Right cardiac atrium (tissue), 5 donors: ENCODE results near the gene ZNF319. TPM values are rescaled to one million over a fixed set of nuclear protein-coding genes. Genes with fewer than 3 reads are reported as not detected.

ENCODE experiments used
- ATAC-seq, 2 donors: fragments of 200-7000 bp; cut with Tn5 transposase; one replicate each; pipeline versions ENCODE4 v1.8.0 to v1.9.1; 2020; ENCODE audit warnings: moderate library complexity in 2 of 2, mild to moderate bottlenecking in 1 of 2
- DNase-seq, 3 donors: peaks; one replicate each; pipeline ENCODE4 v3.0.0-alpha.2; 2020
- H3K27ac ChIP-seq: one replicate; pipeline ENCODE4 v1.5.1; 2013; ENCODE audit warnings: mild to moderate bottlenecking, low read length, control low read depth, moderate library complexity
- H3K27me3 ChIP-seq: one replicate; pipeline ENCODE4 v1.6.1; 2013; ENCODE audit not compliant: control insufficient read depth, insufficient read depth
- H3K4me1 ChIP-seq: one replicate; pipeline ENCODE4 v1.6.1; 2013; ENCODE audit warnings: low read length; ENCODE audit not compliant: control insufficient read depth, insufficient read depth
- H3K4me3 ChIP-seq: one replicate; pipeline ENCODE4 v1.5.1; 2013; ENCODE audit warnings: low read length, control low read depth
- H3K9me3 ChIP-seq: one replicate; pipeline ENCODE4 v1.6.1; 2013; ENCODE audit warnings: low read length; ENCODE audit not compliant: control insufficient read depth
- WGBS: extraction: QIAGEN DNeasy Blood & Tissue Kit; methylation state at CpG from one replicate; pipeline ENCODE4 v1.1.7; 2013; 5-methylcytosine and 5-hydroxymethylcytosine counted together
- intact Hi-C, 4 donors: fragments of 100-400 bp; cut with DNase I; formaldehyde crosslinking; loops; one replicate each; pipeline versions ENCODE4 v1.11.0 to v1.14.0; 2022 to 2023
- polyA plus RNA-seq: library from polyadenylated mRNA; stranded (reverse); fragments of 200-250 nt; gene quantifications from one replicate; pipeline ENCODE4 v1.2.3, GENCODE V29; 2013
- total RNA-seq, 4 donors: library from RNA; stranded (reverse); fragmentation: NEBNext Ultra II Directional; extraction: Animal tissue kit (Norgen Biotek cat#: 25700); gene quantifications; one replicate each; pipeline ENCODE4 v1.2.1, GENCODE V29; 2021
- donor health status: healthy with polysubstance abuse.
- donor health status: DM: no; HTN: yes; CAD: no.
- donor health status: DM: no; HTN: no; CAD: no.
- donor health status: DM: no; HTN: yes; CAD: no; lungs with severe emphysema.
- donor health status: DM: yes; HTN: yes; CAD: no.

Gene ZNF319
- total and polyA plus RNA-seq, 5 donors = 5.5 to 9.2 (median 7.8) TPM

DNA sequence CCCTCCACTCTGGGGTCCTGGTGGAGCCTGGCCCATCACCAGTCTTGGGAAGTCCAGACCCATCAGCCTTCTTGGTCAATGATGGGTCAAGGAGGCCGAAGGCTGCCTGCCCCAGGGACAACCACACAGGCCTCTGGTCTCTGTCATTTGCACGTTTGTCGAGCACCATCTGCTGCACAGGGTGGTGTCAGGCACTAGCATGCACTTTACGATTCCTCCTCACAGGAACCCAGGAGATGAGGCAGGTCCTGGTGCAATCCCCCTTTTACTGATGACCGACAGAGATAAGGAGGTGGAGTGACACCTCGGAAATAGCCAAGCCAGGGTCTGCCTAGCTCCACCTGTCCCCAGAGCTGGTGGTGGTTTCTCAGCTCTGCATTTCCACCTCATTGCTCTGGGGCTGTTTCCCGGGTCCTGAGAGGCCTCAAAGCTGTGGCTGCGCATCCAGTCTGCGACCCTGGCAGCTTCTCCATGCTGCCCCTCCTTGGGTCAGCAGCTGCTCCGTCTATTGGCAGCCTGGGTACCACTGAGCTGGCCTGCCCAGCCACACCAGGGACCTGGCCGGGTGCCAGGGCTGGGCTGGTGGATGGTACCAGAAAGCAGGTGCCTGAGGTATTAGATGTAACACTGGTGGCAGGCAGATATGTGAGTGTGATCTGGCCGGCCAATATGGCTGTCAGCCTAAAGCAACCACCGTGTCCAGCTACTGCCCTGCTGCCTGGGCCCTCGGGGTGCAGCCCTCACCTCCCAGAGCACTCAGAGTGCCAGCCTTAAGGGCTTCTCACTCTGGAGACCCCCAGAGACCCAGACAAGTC is 35.1 kb upstream of the ZNF319 start:
- H3K4me3 ChIP-seq = no peak overlapping the region
- H3K27me3 ChIP-seq = no peaks in the 10 kb centered on the region
- H3K4me1 ChIP-seq = peaks cover 22% of the 10 kb centered on the region
- no peak overlapping the region for H3K27ac ChIP-seq
- DNase-seq (peak in 1 of 3 donors; percentile 73), ATAC-seq (no peak)
- H3K9me3 ChIP-seq = no peaks in the 10 kb centered on the region
- 64% methylated on average over 14 of the region's 14 CpGs for WGBS
- intact Hi-C loops = no loop called here

DNA sequence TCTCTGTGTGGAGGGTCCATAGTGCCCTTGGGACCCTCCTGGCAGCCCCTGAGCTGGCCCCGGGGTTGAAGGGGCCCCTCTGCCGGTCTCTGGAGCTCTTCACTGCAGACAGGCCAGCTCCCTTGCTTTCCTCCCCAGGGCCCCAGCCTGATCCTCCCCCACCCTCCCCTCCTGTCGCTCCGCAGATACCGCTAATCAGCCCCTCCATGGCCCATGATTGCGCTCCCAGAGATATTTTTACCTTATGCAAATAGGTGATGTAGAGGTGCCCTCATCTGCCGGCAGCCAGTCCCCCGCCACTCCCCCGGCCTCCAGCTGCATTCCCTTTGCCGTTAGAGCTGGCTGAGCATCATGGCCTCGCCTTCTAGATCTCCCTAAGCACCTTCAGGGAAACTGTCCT is 34.3 kb upstream of the ZNF319 start:
- intact Hi-C loops = loop anchor here in 1 of 4 donors (5.0 kb wide), 1 partner anchor 78 kb away; no protein-coding TSS in a partner anchor
- DNase-seq = no peak
- WGBS = 55% methylated on average over 11 of the region's 11 CpGs
- no peaks in the 10 kb centered on the region for H3K27me3 ChIP-seq
- H3K4me1 ChIP-seq = peaks cover 29% of the 10 kb centered on the region
- H3K9me3 ChIP-seq = no peaks in the 10 kb centered on the region
- H3K27ac ChIP-seq = peak overlapping the region; percentile 2
- no peak overlapping the region for H3K4me3 ChIP-seq
- peak in 1 of 2 donors; percentile 1 for ATAC-seq

DNA sequence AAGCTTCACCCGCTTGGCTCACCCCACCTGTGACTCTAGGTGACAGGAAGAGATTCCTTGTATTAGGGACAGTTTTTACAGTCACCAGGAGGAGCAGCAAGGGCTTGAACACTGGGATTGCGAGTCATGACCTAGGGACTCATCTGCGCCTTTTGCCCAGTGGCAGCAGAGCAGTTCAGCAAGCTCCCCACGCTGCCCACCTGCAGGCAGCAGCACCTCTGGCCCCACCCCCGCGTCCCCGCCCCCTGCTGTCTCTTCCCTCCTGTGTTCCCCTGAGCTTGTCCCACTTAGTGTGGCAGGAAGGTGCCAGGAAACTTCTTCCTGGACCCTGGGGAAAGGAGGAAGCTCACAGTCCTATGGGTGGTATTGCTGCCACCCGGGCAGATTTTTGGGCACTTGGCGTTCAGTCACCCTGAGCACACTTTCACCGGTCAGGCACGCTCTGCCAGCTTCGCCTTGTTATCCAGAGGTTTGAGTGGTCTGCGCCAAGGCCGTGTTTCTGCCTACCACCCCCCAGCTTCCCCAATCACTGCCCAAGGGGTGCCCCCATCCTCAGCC is 33.7 kb upstream of the ZNF319 start:
- no peak for ATAC-seq
- Histone ChIP-seq H3K4me1 (peaks cover 33% of the 10 kb centered on the region), H3K27ac (peak overlapping the region; percentile 9)

DNA sequence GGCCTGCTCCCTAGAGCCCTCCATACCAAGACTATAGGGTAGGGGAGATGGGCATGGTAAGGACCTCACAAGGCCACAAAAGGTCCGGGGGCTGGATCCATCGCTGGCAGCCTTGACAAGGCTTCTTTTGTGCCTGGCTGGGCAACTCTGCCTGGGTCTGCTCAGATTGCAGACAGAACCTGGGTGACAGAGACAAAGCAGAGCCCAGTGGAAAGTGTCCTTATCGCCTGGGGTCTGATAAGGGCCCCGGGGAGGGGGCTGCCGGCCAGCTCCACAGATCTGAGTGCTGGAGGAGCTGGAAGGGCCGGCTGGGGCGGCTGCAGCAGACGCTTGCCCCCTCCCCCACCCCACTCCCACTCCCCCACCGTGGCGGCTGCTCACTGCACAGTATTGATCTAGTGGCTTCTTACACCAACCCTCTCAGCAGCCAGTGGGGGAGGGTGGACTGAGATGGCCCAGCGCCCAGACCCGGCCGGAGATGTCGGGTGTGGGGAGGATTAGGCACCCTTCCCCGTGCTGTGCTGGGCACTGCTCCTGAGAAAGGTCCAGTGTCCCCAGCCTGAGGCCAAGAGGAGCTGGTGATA is 32.3 kb upstream of the ZNF319 start:
- DNase-seq (peak; percentile 60 to 92 (median 87)), ATAC-seq (peak; percentile 73 to 75)
- Histone ChIP-seq H3K9me3 (no peaks in the 10 kb centered on the region), H3K4me3 (no peak overlapping the region), H3K4me1 (peaks cover 41% of the 10 kb centered on the region), H3K27ac (peak overlapping the region; percentile 58), H3K27me3 (no peaks in the 10 kb centered on the region)
- WGBS = 15% methylated on average over 15 of the region's 15 CpGs
- intact Hi-C loops = loop anchor here in 1 of 4 donors (5.0 kb wide), 1 partner anchor 79 kb away; no protein-coding TSS in a partner anchor

More for the DNA sequence above, 33.7 kb upstream of the ZNF319 start:
- intact Hi-C loops = loop anchor here in 1 of 4 donors (5.0 kb wide), 1 partner anchor 78 kb away; no protein-coding TSS in a partner anchor
- H3K27me3 ChIP-seq = no peaks in the 10 kb centered on the region
- no peaks in the 10 kb centered on the region for H3K9me3 ChIP-seq
- no peak for DNase-seq
- 69% methylated on average over 14 of the region's 14 CpGs for WGBS
- H3K4me3 ChIP-seq = no peak overlapping the region

DNA sequence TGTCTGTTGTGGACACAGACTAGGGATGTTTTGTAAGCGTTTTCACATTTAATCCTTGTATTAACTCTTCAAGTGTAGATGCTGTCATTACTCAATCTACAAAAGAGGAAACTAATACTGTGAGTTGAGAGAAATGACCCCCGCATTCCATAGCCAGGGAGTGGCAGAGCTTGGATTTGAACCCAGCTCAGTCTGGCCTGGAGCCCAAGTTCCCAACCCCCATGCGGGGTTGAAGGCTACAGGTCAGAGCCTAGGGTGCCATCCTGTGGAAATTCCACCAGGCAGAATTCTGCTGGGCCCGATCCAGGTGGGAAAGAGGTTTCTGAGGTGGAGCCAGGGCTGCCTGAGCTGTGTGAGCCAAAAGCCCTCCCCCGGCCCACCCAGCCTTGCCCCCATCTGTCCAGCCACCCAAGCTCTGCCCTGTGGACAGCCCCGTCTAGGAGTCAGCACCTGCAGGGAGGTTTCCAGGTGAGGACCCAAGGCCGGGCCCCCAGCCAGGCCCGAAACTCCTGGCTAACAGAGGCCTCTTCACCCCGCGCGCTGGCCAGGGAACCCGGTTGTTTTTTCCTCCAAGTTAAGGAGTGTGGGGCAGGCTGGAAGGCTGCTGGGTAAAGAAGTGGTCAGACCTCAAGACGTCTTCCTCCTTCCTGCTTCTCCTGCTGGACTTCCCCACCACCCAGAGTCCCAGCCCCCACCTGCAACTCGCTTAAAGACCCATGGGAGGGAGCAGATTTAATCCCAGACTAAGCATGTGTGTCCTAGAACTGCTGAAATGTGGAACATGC is 30.7 kb upstream of the ZNF319 start:
- Histone ChIP-seq H3K27ac (peak overlapping the region; percentile 38), H3K4me3 (no peak overlapping the region), H3K4me1 (peaks cover 40% of the 10 kb centered on the region), H3K27me3 (no peaks in the 10 kb centered on the region), H3K9me3 (no peaks in the 10 kb centered on the region)
- ATAC-seq (no peak), DNase-seq (no peak)
- WGBS = 41% methylated on average over 14 of the region's 14 CpGs
- intact Hi-C loops = loop anchor here in 1 of 4 donors (5.0 kb wide), 1 partner anchor 81 kb away; no protein-coding TSS in a partner anchor

DNA sequence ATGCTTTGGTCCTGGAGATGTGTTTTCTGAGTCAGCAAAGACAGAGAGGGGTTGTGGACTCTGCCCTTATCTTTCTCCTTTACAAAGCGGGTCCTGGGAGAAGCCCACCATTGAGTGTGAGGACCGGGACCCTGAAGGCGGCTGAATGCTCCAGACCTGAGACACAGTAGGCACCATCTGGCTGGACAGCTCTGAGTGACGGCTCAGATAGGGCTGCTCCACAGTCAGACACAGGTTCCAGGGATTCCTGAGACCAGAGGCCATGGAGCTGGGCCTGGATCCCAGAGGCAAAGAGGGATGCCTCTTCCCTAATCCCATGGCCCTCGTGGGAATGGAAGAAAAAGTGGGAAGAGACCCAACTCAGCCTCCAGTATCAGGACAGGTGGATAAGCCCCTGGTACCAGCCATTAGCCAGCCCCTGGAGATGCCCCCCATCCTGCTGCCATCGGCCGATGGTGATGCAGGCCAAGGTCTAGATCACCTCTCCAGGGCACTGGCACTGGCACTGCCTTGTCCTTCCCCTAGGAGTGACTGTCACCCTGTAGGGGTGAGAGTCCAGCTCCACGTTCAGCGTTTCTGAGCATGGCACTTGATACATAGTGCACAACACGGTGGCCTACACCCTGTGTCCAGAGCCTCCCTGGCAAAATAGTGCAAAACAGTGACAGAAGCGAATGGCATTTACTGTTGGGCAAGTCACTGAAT is 29.8 kb upstream of the ZNF319 start:
- WGBS = 59% methylated on average over 11 of the region's 11 CpGs
- no peaks in the 10 kb centered on the region for H3K9me3 ChIP-seq
- H3K4me3 ChIP-seq = no peak overlapping the region
- no peak for ATAC-seq
- no peaks in the 10 kb centered on the region for H3K27me3 ChIP-seq
- peak overlapping the region; percentile 48 for H3K27ac ChIP-seq
- peaks cover 32% of the 10 kb centered on the region for H3K4me1 ChIP-seq
- intact Hi-C loops = loop anchor here in 1 of 4 donors (5.0 kb wide), 1 partner anchor 82 kb away; no protein-coding TSS in a partner anchor
- peak in 1 of 3 donors; percentile 21 for DNase-seq

DNA sequence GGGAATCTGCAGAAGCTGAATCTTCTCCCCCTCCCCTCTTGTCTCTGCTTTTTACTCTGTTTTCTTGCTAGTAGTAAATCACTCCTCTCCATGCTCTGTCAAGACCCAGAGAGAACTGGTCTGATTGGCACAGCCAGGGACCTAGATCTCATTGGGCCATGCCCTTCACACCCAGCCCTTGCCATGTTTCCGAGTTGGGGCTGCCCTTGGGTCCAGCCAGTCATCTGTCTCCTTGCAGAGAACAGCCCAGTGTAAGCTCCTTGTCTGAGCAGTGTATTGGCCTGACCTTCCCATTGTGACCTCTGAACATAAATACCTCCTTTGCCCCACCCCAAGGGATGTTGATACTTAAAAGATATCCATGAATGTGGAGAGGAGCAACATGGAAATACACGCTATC is 28.9 kb upstream of the ZNF319 start:
- WGBS = 74% methylated on average over 2 of the region's 2 CpGs
- intact Hi-C loops = loop anchor here in 1 of 4 donors (10.0 kb wide), 1 partner anchor 165 kb away; the partner anchor contains the start of gene CSNK2A2
- peak overlapping the region; percentile 48 for H3K27ac ChIP-seq
- DNase-seq (peak in 1 of 3 donors; percentile 28), ATAC-seq (no peak)
- peaks cover 29% of the 10 kb centered on the region for H3K4me1 ChIP-seq
- H3K27me3 ChIP-seq = no peaks in the 10 kb centered on the region
- H3K4me3 ChIP-seq = no peak overlapping the region
- no peaks in the 10 kb centered on the region for H3K9me3 ChIP-seq

DNA sequence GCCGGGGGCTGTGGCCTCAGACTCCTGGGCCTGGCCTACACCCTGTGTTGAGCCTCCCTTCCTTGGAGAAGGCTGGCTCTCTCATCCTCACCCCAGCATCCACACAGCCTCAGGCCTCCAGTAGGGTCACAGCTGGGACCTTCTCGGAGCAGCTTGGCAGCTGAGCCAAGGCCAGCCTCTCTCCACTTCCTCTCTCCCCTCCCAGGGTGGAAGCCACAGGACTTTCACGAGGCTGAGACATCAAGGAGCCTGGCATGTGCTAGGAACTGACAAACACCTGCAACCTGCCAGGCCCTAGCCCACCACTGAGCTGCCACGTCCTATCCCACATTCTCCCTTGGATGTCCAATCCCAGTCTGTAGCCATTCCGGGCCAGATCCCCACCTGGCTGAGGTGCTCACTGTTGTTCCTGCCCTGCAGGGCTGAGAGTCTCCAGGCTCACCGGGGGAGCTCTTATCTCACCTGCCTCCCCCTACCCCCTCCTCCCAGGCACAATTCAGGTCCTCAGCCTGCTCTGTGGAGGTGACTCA is 28.1 kb upstream of the ZNF319 start:
- Histone ChIP-seq H3K4me3 (no peak overlapping the region), H3K27me3 (no peaks in the 10 kb centered on the region), H3K27ac (peak overlapping the region; percentile 25), H3K9me3 (no peaks in the 10 kb centered on the region), H3K4me1 (peaks cover 29% of the 10 kb centered on the region)
- intact Hi-C loops = loop anchor here in 1 of 4 donors (10.0 kb wide), 1 partner anchor 166 kb away; the partner anchor contains the start of gene CSNK2A2
- DNase-seq (no peak), ATAC-seq (no peak)
- WGBS = 40% methylated on average over 6 of the region's 6 CpGs

DNA sequence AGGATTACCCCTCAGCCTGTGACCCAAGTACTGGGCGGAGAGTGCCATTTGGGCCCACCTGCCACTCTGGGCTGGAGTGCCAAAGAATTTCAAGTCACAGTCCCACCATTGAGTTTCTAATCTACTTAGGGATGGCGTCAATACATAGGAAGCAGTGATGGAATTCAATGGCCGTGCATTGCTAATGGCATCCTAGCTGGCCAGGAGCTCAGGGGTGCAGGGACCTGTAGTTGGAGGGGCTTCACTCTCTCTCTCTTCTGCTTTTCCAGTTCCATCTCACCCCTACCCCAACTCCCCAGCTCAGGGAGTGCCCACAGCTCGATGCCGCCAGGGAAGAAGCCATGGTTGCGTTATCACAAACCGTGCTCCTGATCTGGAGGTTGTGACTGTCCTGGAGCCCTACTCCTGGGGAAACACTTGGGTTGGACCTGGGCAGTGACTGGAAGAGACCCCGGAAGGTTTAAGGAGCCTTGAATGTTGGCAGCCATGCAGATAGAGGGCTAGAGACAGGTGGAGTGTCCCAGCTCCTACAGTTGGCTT is 27.5 kb upstream of the ZNF319 start:
- ATAC-seq (no peak), DNase-seq (no peak)
- no peaks in the 10 kb centered on the region for H3K9me3 ChIP-seq
- intact Hi-C loops = loop anchor here in 1 of 4 donors (10.0 kb wide), 1 partner anchor 167 kb away; the partner anchor contains the start of gene CSNK2A2
- H3K4me3 ChIP-seq = no peak overlapping the region
- no peaks in the 10 kb centered on the region for H3K27me3 ChIP-seq
- H3K27ac ChIP-seq = peak overlapping the region; percentile 88
- 66% methylated on average over 8 of the region's 8 CpGs for WGBS
- peaks cover 27% of the 10 kb centered on the region for H3K4me1 ChIP-seq
